Endothelial cell of coronary artery (primary cell): Measurements from ENCODE around the gene PLA2G12A. TPM values are rescaled to one million over a fixed set of nuclear protein-coding genes. Genes with fewer than 3 reads are reported as not detected.

Experiments used
- total RNA-seq: library from RNA; depleted of rRNA; stranded (reverse); fragments of >200 nt; gene quantifications from 2 replicates; pipeline ENCODE4 v1.2.3, GENCODE V29; 2014

The PLA2G12A gene
- 27.9 and 39.2 TPM in 2 replicates for total RNA-seq

DNA sequence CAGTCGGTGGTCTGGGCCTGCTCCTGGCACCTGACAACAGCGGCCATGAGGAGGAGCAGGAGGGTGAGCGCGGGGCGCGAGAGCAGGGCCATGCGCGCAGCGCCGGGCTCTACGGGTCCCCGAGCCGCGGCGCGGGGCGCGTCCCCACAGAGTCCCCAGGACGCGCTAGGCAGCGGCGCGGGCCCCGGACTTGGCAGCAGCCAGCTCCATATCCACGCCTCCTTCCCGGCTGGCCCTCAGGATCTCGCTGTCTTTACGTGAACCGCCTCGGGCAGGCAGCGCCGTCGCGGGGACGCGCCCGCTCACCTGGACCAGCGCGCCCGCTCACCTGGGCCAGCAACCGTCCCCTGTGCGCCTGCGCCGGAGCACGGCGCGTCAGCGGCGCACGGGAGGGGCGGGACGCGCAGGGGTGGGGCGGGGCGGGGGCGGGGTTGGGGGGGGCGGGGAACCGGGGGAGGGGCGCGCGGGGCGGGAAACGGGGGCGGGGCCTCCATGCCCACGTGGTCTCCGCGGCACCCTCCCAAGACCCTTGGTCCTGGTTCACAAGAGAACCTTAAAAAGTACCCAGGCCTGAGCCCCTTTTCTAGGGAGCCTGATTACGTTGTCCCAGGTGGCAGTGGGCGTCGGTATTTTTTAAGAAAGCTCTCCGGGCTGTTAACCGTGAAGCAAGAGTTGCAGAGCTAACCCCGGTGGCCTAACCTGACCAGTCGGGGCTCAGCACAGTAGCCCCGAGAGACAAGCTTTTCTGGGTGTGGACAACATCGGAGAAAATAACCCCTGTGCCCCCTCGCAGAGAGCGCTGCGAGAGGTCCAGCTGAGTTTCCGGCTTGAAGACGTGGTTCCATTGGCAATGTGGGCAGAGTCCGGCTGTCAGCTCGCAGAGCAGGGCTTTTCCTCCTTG is at the start of gene PLA2G12A:
PLA2G12A (minus strand) TSS at position 353 of the 901 bp plus-strand sequence; CDS start at position 92, 261 bp downstream.

DNA sequence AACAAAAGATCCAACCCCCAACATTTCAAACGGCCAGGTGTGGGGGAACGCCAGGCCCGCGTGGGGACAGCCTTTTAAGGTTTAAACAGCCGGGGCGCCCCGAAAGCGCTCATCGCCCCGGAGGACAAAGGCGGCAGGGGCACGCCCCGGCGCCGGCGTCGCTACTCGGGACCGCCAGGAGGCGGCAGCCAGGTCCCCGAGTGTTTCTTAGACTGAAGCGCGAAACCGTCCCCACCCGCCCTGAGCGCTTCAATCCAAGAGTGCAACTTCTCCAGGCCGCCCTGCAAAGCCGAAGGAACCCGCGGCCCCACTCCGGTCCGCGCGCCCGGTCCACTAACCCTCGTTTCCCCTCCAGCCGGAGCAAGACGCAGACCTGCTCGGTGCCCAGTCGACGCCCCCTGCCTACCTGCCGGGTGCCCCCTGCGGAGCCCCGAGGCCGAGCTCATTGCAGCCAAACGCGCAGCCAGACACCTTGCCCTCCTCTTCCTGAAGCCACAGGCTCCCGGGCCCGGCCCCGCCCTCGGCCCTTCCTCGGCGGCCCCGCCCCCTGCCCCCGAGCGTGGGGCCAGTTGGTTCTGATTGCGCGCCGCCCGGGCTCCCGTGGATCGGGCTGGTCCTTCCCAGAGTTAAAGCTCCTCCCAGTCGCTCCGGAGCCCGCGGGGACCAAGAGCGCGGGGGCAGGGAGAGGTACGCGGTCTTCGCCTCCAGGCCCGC is 26.8 kb downstream of the PLA2G12A start, which contains the start of gene CASP6:
CASP6 (minus strand) TSS at position 496 of the 714 bp plus-strand sequence; CDS start at position 446, 50 bp downstream.

Other genes with a start within 250 kb of the PLA2G12A start
- 30.5 and 33.3 TPM in 2 replicates for gene MCUB, start 169.8 kb downstream of the PLA2G12A start, total RNA-seq
- gene CASP6, start 26.6 kb downstream of the PLA2G12A start, total RNA-seq, result 35.2 and 56.1 TPM in 2 replicates
- 9.5 and 16.6 TPM in 2 replicates for gene CFI, start 71.9 kb upstream of the PLA2G12A start, total RNA-seq
- gene GAR1, start 85.7 kb upstream of the PLA2G12A start, total RNA-seq, result 4.4 and 6.2 TPM in 2 replicates
- gene RRH, start 97.9 kb upstream of the PLA2G12A start, total RNA-seq, result 0.09 TPM in 1 of 2 replicates, not detected in the other
- under 0.01 and 0.09 TPM in 2 replicates for gene LRIT3, start 118.0 kb upstream of the PLA2G12A start, total RNA-seq
- gene EGF, start 182.8 kb upstream of the PLA2G12A start, total RNA-seq, result under 0.01 TPM in 1 of 2 replicates, not detected in the other